H9 (cell line): ENCODE data around the gene SHB. TPM values are rescaled to one million over a fixed set of nuclear protein-coding genes. Genes with fewer than 3 reads are reported as not detected.
A peak's percentile ranks its signal among the peaks of the same experiment; 100 is the strongest.
"Not testable (repeated sequence)": the region's sequence is repeated elsewhere in the genome, so short reads cannot be mapped to it uniquely, and the experiment has no call there.

Experiments
- DNase-seq: peaks from one replicate; pipeline ENCODE4 v3.0.0-alpha.2; 2017
- H2AFZ ChIP-seq: one replicate; pipeline ENCODE4 v1.6.1; 2013; ENCODE audit warnings: mild to moderate bottlenecking, low read length, control low read depth, moderate library complexity
- H2AK5ac ChIP-seq: 2 replicates; pipeline ENCODE4 v1.6.1; 2013; ENCODE audit warnings: low read length, control low read depth, mixed read lengths; ENCODE audit not compliant: insufficient read length
- H2BK120ac ChIP-seq: one replicate; pipeline ENCODE4 v1.6.1; 2013; ENCODE audit warnings: low read depth, mild to moderate bottlenecking, low read length, control low read depth, inconsistent platforms; ENCODE audit not compliant: poor library complexity, severe bottlenecking
- H2BK12ac ChIP-seq: 2 replicates; pipeline ENCODE4 v1.6.1; 2013; ENCODE audit warnings: low read length, control low read depth, mixed read lengths, low read depth; ENCODE audit not compliant: insufficient read length
- H2BK15ac ChIP-seq: 2 replicates; pipeline ENCODE4 v1.6.1; 2013; ENCODE audit warnings: low read depth, low read length, control low read depth
- H2BK20ac ChIP-seq: one replicate; pipeline ENCODE4 v1.6.1; 2013; ENCODE audit warnings: low read depth, mild to moderate bottlenecking, low read length, control low read depth, inconsistent platforms; ENCODE audit not compliant: poor library complexity, severe bottlenecking
- H2BK5ac ChIP-seq: 2 replicates; pipeline ENCODE4 v1.6.1; 2013; ENCODE audit warnings: low read length, control low read depth, mixed read lengths; ENCODE audit not compliant: insufficient read length
- H3K14ac ChIP-seq: 2 replicates; pipeline ENCODE4 v1.6.1; 2013; ENCODE audit warnings: low read length, control low read depth; ENCODE audit not compliant: insufficient read depth
- H3K18ac ChIP-seq: 2 replicates; pipeline ENCODE4 v1.6.1; 2013; ENCODE audit warnings: low read depth, mild to moderate bottlenecking, mixed read lengths, low read length, control low read depth; ENCODE audit not compliant: insufficient read length
- H3K23ac ChIP-seq: 2 replicates; pipeline ENCODE4 v1.6.1; 2013; ENCODE audit warnings: low read length, control low read depth, mixed read lengths, low read depth; ENCODE audit not compliant: insufficient read length
- H3K23me2 ChIP-seq: 2 replicates; pipeline ENCODE4 v1.6.1; 2013; ENCODE audit warnings: low read depth, mild to moderate bottlenecking, mixed read lengths, low read length, control low read depth; ENCODE audit not compliant: insufficient read length, poor library complexity, severe bottlenecking
- H3K27ac ChIP-seq: 2 replicates; pipeline ENCODE4 v1.5.1; 2013; ENCODE audit warnings: low read length, control low read depth, mixed read lengths, low read depth; ENCODE audit not compliant: insufficient read length
- H3K27me3 ChIP-seq: 2 replicates; pipeline ENCODE4 v1.6.1; 2013; ENCODE audit warnings: low read length, control low read depth, inconsistent platforms; ENCODE audit not compliant: insufficient read depth
- H3K4ac ChIP-seq: 2 replicates; pipeline ENCODE4 v1.6.1; 2013; ENCODE audit warnings: low read depth, mild to moderate bottlenecking, control low read depth, inconsistent platforms, low read length, moderate library complexity
- H3K4me1 ChIP-seq: 2 replicates; pipeline ENCODE4 v1.6.1; 2013; ENCODE audit warnings: low read length, control low read depth, inconsistent platforms; ENCODE audit not compliant: insufficient read depth
- H3K4me2 ChIP-seq: 2 replicates; pipeline ENCODE4 v1.6.1; 2013; ENCODE audit warnings: low read length, control low read depth, mixed read lengths; ENCODE audit not compliant: insufficient read length, insufficient read depth
- H3K56ac ChIP-seq: 2 replicates; pipeline ENCODE4 v1.6.1; 2013; ENCODE audit warnings: low read depth, mild to moderate bottlenecking, mixed read lengths, low read length, control low read depth; ENCODE audit not compliant: insufficient read length
- H3K79me1 ChIP-seq: 2 replicates; pipeline ENCODE4 v1.6.1; 2013; ENCODE audit warnings: low read depth, mild to moderate bottlenecking, moderate library complexity, low read length, control low read depth, inconsistent platforms; ENCODE audit not compliant: insufficient read depth, poor library complexity, severe bottlenecking
- H3K79me2 ChIP-seq: 2 replicates; pipeline ENCODE4 v1.6.1; 2013; ENCODE audit warnings: low read length, control low read depth, inconsistent platforms; ENCODE audit not compliant: insufficient read depth
- H3K9ac ChIP-seq: 2 replicates; pipeline ENCODE4 v1.6.1; 2013; ENCODE audit warnings: low read length, control low read depth, mixed read lengths; ENCODE audit not compliant: insufficient read length; ENCODE audit errors: extremely low read depth
- H3K9me3 ChIP-seq: one replicate; pipeline ENCODE4 v1.6.1; 2013; ENCODE audit warnings: low read depth, low read length, inconsistent platforms; ENCODE audit not compliant: control insufficient read depth
- H3T11ph ChIP-seq: one replicate; pipeline ENCODE4 v1.6.1; 2013; ENCODE audit warnings: mild to moderate bottlenecking, low read length, control low read depth, inconsistent platforms
- H4K20me1 ChIP-seq: one replicate; pipeline ENCODE4 v1.6.1; 2013; ENCODE audit not compliant: control insufficient read depth, insufficient read length, insufficient read depth
- H4K5ac ChIP-seq: 2 replicates; pipeline ENCODE4 v1.6.1; 2013; ENCODE audit warnings: low read depth, mild to moderate bottlenecking, mixed read lengths, low read length, control low read depth; ENCODE audit not compliant: insufficient read length
- H4K8ac ChIP-seq: replicated peaks from 2 replicates; pipeline ENCODE4 v1.6.1; 2013; ENCODE audit warnings: low read length, control low read depth, mixed read lengths, low read depth; ENCODE audit not compliant: insufficient read length
- H4K91ac ChIP-seq: 2 replicates; pipeline ENCODE4 v1.6.1; 2013; ENCODE audit warnings: low read depth, mild to moderate bottlenecking, moderate library complexity, mixed read lengths, low read length, control low read depth; ENCODE audit not compliant: insufficient read length
- H3K27ac Mint-ChIP-seq, 3 experiments: 2 replicates in 2 of 3; 3 replicates in 1 of 3; pipeline ENCODE4 v1.8.0; 2020 to 2021; ENCODE audit warnings: mixed read lengths in 3 of 3, mild to moderate bottlenecking in 1 of 3, moderate library complexity in 1 of 3
- H3K27me3 Mint-ChIP-seq: 2 replicates; pipeline ENCODE4 v1.8.0; 2021; ENCODE audit warnings: low read depth, mild to moderate bottlenecking, moderate library complexity, mixed read lengths
- H3K36me3 Mint-ChIP-seq, 3 experiments: 2 replicates in 2 of 3; 3 replicates in 1 of 3; pipeline ENCODE4 v1.8.0; 2020 to 2021; ENCODE audit warnings: low read depth in 3 of 3, mixed read lengths in 3 of 3; ENCODE audit not compliant: insufficient read depth in 1 of 3
- H3K4me1 Mint-ChIP-seq, 2 experiments: 2 replicates each; pipeline ENCODE4 v1.8.0; 2020; ENCODE audit warnings: mixed read lengths in 2 of 2
- H3K4me3 Mint-ChIP-seq, 2 experiments: 2 replicates in 1 of 2; 3 replicates in 1 of 2; pipeline ENCODE4 v1.8.0; 2020 to 2021; ENCODE audit warnings: mild to moderate bottlenecking in 2 of 2, mixed read lengths in 2 of 2, moderate library complexity in 1 of 2
- H3K9me3 Mint-ChIP-seq, 2 experiments: 2 replicates in 1 of 2; 3 replicates in 1 of 2; pipeline ENCODE4 v1.8.0; 2020; ENCODE audit warnings: mild to moderate bottlenecking in 2 of 2, mixed read lengths in 2 of 2, moderate library complexity in 1 of 2
- CTCF ChIP-seq: fragments of 200-600 bp; sonication (generic); conservative IDR thresholded peaks from 3 replicates; pipeline ENCODE4 v1.8.0; 2021; ENCODE audit warnings: antibody characterized with exemption, mild to moderate bottlenecking
- WGBS: extraction: QIAGEN DNeasy Blood & Tissue Kit; methylation state at CpG from one replicate; pipeline ENCODE4 v1.1.7; 2013; ENCODE audit warnings: missing lambda C conversion rate, low lambda C conversion rate, mixed read lengths; ENCODE audit not compliant: insufficient read length; ENCODE audit errors: extremely low coverage; 5-methylcytosine and 5-hydroxymethylcytosine counted together
- total RNA-seq: library from RNA; stranded (reverse); gene quantifications from 2 replicates; pipeline ENCODE4 v1.2.1, GENCODE V29; 2021

Gene SHB
- total RNA-seq, 1 experiment from 2014 or later, result 14.6 TPM

- Histone ChIP-seq H3K27ac (no peak overlapping the region), H2AFZ (no peak overlapping the region), H2AK5ac (no peak overlapping the region), H4K8ac (no peak overlapping the region), H3K4ac (no peak overlapping the region), H3K23ac (no peak overlapping the region), H3K56ac (no peak overlapping the region), H4K5ac (no peak overlapping the region), H3K14ac (no peak overlapping the region), H2BK15ac (no peak overlapping the region), H4K91ac (no peak overlapping the region), H2BK5ac (no peak overlapping the region), H3K27me3 (no peaks in the 10 kb centered on the region), H4K20me1 (no peaks in the 10 kb centered on the region), H3K79me2 (no peaks in the 10 kb centered on the region), H2BK12ac (no peak overlapping the region), H3K9ac (no peak overlapping the region), H3K4me1 (no peaks in the 10 kb centered on the region), H3K23me2 (no peaks in the 10 kb centered on the region), H2BK120ac (no peak overlapping the region), H3K9me3 (no peaks in the 10 kb centered on the region), H3K4me2 (no peak overlapping the region), H3K18ac (no peak overlapping the region), H3K79me1 (no peaks in the 10 kb centered on the region), H2BK20ac (no peak overlapping the region), H3T11ph (no peak overlapping the region)
- no peaks in the 10 kb centered on the region; the same call in 1 of the 2 replicates for H3K27me3 Mint-ChIP-seq
- no CpG with 5 or more reads among the region's 9 CpGs for WGBS
- no peak for TF ChIP-seq CTCF
- peaks cover 0 to 4% (median 0%) of the 10 kb centered on the region in 3 experiments; a peak in 2 of 7 replicates for H3K36me3 Mint-ChIP-seq
- DNase-seq, result no peak
- no peak overlapping the region for H3K4me3 Mint-ChIP-seq
- no peaks in the 10 kb centered on the region for H3K9me3 Mint-ChIP-seq
- peak overlapping the region in 1 of 3 experiments; percentile 32; a peak in 2 of 7 replicates for H3K27ac Mint-ChIP-seq
- H3K4me1 Mint-ChIP-seq, result peaks cover 12 to 17% of the 10 kb centered on the region in 2 experiments
Observed at GRCh38 chr9:37966412-37967013, 102.5 kb downstream of the SHB start.

- H3K4ac ChIP-seq, H2AK5ac ChIP-seq, H3K27me3 Mint-ChIP-seq, H3K36me3 Mint-ChIP-seq, H2AFZ ChIP-seq, H3K9ac ChIP-seq, H3K4me3 Mint-ChIP-seq, H3K14ac ChIP-seq, H3K4me2 ChIP-seq, H3T11ph ChIP-seq, H3K9me3 ChIP-seq, H3K4me1 ChIP-seq, H3K23ac ChIP-seq, H3K9me3 Mint-ChIP-seq, H3K79me1 ChIP-seq, H2BK15ac ChIP-seq, H4K91ac ChIP-seq, H3K56ac ChIP-seq, H2BK120ac ChIP-seq, H3K23me2 ChIP-seq, H3K27ac ChIP-seq, DNase-seq, H2BK12ac ChIP-seq, H3K18ac ChIP-seq, H3K27me3 ChIP-seq, H3K79me2 ChIP-seq, H2BK5ac ChIP-seq, H2BK20ac ChIP-seq, H4K8ac ChIP-seq, H4K20me1 ChIP-seq, H4K5ac ChIP-seq: not testable (repeated sequence)
- no CpG with 5 or more reads among the region's 7 CpGs for WGBS
- Mint-ChIP-seq H3K4me1 (peaks cover 19 to 24% of the 10 kb centered on the region in 2 experiments), H3K27ac (peak overlapping the region in 2 of 3 experiments; percentile 35 to 70; a peak in 3 of 7 replicates)
Observed at GRCh38 chr9:37965676-37966345, 103.2 kb downstream of the SHB start.
